K562 (cell line): ENCODE results near the gene KIF1A. TPM values are rescaled to one million over a fixed set of nuclear protein-coding genes. Genes with fewer than 3 reads are reported as not detected.

Experiments
- KDM4B ChIP-seq, 2 experiments: fragments of 450-650 bp in 1 of 2; sonication (generic) in 1 of 2; IDR thresholded peaks; 2 replicates each; pipeline ENCODE4 v1.6.1; 2016 to 2017; ENCODE audit warnings: borderline replicate concordance in 2 of 2, antibody characterized with exemption in 1 of 2, low read depth in 1 of 2, mild to moderate bottlenecking in 1 of 2
- RAD21 ChIP-seq, 2 experiments: fragments of 250-450 bp in 1 of 2; fragments of 450-650 bp in 1 of 2; sonication (Bioruptor Pico) in 1 of 2; formaldehyde crosslinking in 1 of 2; IDR thresholded peaks in 1 of 2; conservative IDR thresholded peaks in 1 of 2; 2 replicates each; pipeline versions ENCODE4 v1.4.0 to v1.8.0; 2020 to 2022; ENCODE audit warnings: mild to moderate bottlenecking in 2 of 2, moderate library complexity in 1 of 2
- RBM39 ChIP-seq: fragments of 200-400 bp; formaldehyde crosslinking; optimal IDR thresholded peaks from 2 replicates; pipeline ENCODE3; 2018; ENCODE audit warnings: low read depth, low read length
- TAL1 ChIP-seq: fragments of 450-650 bp; IDR thresholded peaks from 2 replicates; pipeline ENCODE4 v1.6.1; 2016; ENCODE audit warnings: mild to moderate bottlenecking
- ZBTB40 ChIP-seq, 2 experiments: fragments of 450-650 bp in 1 of 2; sonication (generic) in 1 of 2; formaldehyde crosslinking in 1 of 2; IDR thresholded peaks; 2 replicates each; pipeline versions ENCODE4 v1.7.1 to v1.9.0; 2016 to 2022; ENCODE audit warnings: inconsistent platforms in 1 of 2, mild to moderate bottlenecking in 1 of 2, missing genetic modification reagents in 1 of 2
- polyA plus RNA-seq, 8 experiments: library from polyadenylated mRNA; depleted of rRNA in 4 of 8; stranded (reverse) in 5 of 8; unstranded in 3 of 8; fragments of >200 nt; fragmentation: Nextera tagmentation in 2 of 8; fragmentation: Illumina TruSeq in 1 of 8; extraction: Ambion mirVana in 2 of 8; extraction: Trizol in 1 of 8; gene quantifications; 2 replicates each; pipeline versions ENCODE4 v1.2.1 to v1.2.3, GENCODE V29; 2011 to 2014; ENCODE audit warnings: inconsistent platforms in 1 of 8, missing spikeins in 1 of 8
- total RNA-seq, 7 experiments: library from RNA; depleted of rRNA in 6 of 7; stranded (reverse); fragments of >200 nt in 6 of 7; fragmentation: Illumina TruSeq in 2 of 7; extraction: Trizol in 2 of 7; gene quantifications; 2 replicates each; pipeline versions ENCODE4 v1.2.1 to v1.2.3, GENCODE V29; 2011 to 2021; ENCODE audit warnings: low replicate concordance in 1 of 7

The KIF1A gene
- total and polyA plus RNA-seq, 9 of the 15 experiments (the other 6 are each of a cell fraction or from before 2014, with no cell fraction given), result 0.07 to 1.4 (median 0.45) TPM; not detected in 2

- no peak for TF ChIP-seq ZBTB40 (IDR thresholded peaks at IDR 0.05)
- TF ChIP-seq ZBTB40 (CRISPR knock-in tag; IDR thresholded peaks at IDR 0.05), result no peak
- no peak for TF ChIP-seq RBM39
- TF ChIP-seq RAD21 (CRISPR knock-in tag; conservative IDR thresholded peaks at IDR 0.05 in 1 of 2, IDR thresholded peaks at IDR 0.05 in 1 of 2), result no peak
- TF ChIP-seq KDM4B (IDR thresholded peaks at IDR 0.05; ENCODE audit: borderline replicate concordance in 2 of 2, low read depth in 1 of 2), result no peak
- no peak for TF ChIP-seq TAL1
- TF ChIP-seq, all 486 proteins: peak for 0
Measured at GRCh38 chr2:240707821-240708220, 112.2 kb downstream of the KIF1A start (continued).
